ENCODE data around the gene LCE6A.

The LCE6A gene

DNA sequence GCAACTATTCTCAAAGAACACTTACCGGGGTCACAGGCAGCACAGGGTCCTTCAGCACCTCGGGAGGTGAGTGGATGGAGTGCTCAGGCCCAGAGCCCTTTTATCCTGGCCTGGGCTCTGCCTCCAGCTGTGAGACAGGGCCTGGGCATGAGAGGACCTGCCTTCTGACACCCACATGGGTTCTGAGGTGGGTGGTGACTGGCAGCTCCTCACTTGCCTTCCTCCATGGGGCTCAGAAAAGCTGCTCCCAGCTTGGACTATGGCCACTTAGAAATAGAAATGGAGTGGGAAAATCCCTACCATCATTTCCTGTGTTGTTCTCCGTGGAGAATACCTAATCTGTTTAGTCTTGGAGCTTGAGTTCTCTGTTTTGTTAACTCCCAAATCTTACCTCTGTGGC lies 36.1 kb upstream of the LCE6A start, which contains the start of gene LCE1C:
Gene LCE1C, minus strand, starts transcription at position 76 of the 400 bp plus-strand sequence. CDS start 1,173 bp downstream, outside the sequence.
- H3K9ac ChIP-seq = no peak within 1 kb of the TSS
- no peak for TF ChIP-seq CTCF (conservative IDR thresholded peaks at IDR 0.05; ENCODE audit: low read depth, low read length)
- H3K27ac ChIP-seq = no peak within 1 kb of the TSS
- no peaks in the 10 kb centered on the region for H4K20me1 ChIP-seq (ENCODE audit: insufficient read depth)
- no peaks in the 10 kb centered on the region for H3K27me3 ChIP-seq (ENCODE audit: insufficient read depth, low read depth)
- H3K4me3 ChIP-seq (IDR thresholded peaks at IDR 0.05; ENCODE audit: insufficient read depth, low read depth, low read length) = no peak within 1 kb of the TSS
- H3K4me2 ChIP-seq = no peak within 1 kb of the TSS
- no peaks in the 10 kb centered on the region for H3K79me2 ChIP-seq (ENCODE audit: insufficient read depth, low read depth)
- no peaks in the 10 kb centered on the region for H3K4me1 ChIP-seq (ENCODE audit: low read depth, poor library complexity, severe bottlenecking)
- H2AFZ ChIP-seq (ENCODE audit: low read depth) = no peak within 1 kb of the TSS
- no peaks in the 10 kb centered on the region for H3K36me3 ChIP-seq (ENCODE audit: insufficient read depth)

DNA sequence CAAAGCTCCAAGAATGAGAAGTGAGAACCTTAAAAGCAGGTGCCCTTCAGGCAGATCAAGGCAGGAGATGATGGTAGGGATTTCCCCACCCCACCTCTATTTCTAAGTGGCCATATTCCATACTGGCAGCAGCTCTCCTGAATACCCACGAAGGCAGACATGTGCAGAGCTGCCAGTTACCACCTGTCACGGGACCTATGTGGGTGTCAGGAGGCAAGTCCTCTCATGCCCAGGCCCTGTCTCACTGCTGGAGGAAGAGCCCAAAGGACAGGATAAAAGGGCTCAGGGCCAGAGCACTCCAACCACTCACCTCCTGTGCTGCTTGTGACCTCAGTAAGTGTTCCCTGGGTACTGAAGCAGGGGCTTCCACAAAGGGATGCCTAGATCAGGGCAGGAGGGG lies 31.6 kb upstream of the LCE6A start:
- Histone ChIP-seq H3K4me1 (ENCODE audit: low read depth, poor library complexity, severe bottlenecking) (no peaks in the 10 kb centered on the region), H3K36me3 (ENCODE audit: insufficient read depth) (no peaks in the 10 kb centered on the region), H3K4me2 (no peak overlapping the region), H2AFZ (ENCODE audit: low read depth) (no peak overlapping the region), H3K27me3 (ENCODE audit: insufficient read depth, low read depth) (no peaks in the 10 kb centered on the region), H3K27ac (no peak overlapping the region), H4K20me1 (ENCODE audit: insufficient read depth) (no peaks in the 10 kb centered on the region), H3K9ac (no peak overlapping the region), H3K4me3 (IDR thresholded peaks at IDR 0.05; ENCODE audit: insufficient read depth, low read depth, low read length) (no peak overlapping the region), H3K79me2 (ENCODE audit: insufficient read depth, low read depth) (no peaks in the 10 kb centered on the region)
- TF ChIP-seq CTCF (conservative IDR thresholded peaks at IDR 0.05; ENCODE audit: low read depth, low read length) = no peak

GRCh38 chr1:152811671-152812070 lies 31.0 kb upstream of the LCE6A start, which contains the start of gene LCE1B:
Gene LCE1B, plus strand, starts transcription at chr1:152811971. Its CDS starts 476 bp downstream, at chr1:152812447.
- H4K20me1 ChIP-seq (ENCODE audit: insufficient read depth) = no peaks in the 10 kb centered on the region
- H3K36me3 ChIP-seq (ENCODE audit: insufficient read depth) = no peaks in the 10 kb centered on the region
- H3K4me1 ChIP-seq (ENCODE audit: low read depth, poor library complexity, severe bottlenecking) = no peaks in the 10 kb centered on the region
- H3K9ac ChIP-seq = no peak within 1 kb of the TSS
- H3K79me2 ChIP-seq (ENCODE audit: insufficient read depth, low read depth) = no peaks in the 10 kb centered on the region
- no peak for TF ChIP-seq CTCF (conservative IDR thresholded peaks at IDR 0.05; ENCODE audit: low read depth, low read length)
- no peak within 1 kb of the TSS for H3K4me2 ChIP-seq
- no peaks in the 10 kb centered on the region for H3K27me3 ChIP-seq (ENCODE audit: insufficient read depth, low read depth)
- no peak within 1 kb of the TSS for H3K4me3 ChIP-seq (IDR thresholded peaks at IDR 0.05; ENCODE audit: insufficient read depth, low read depth, low read length)
- no peak within 1 kb of the TSS for H3K27ac ChIP-seq
- no peak within 1 kb of the TSS for H2AFZ ChIP-seq (ENCODE audit: low read depth)

- Histone ChIP-seq H3K4me1 (ENCODE audit: low read depth, poor library complexity, severe bottlenecking) (no peaks in the 10 kb centered on the region), H3K36me3 (ENCODE audit: insufficient read depth) (no peaks in the 10 kb centered on the region), H3K9ac (no peak overlapping the region), H3K79me2 (ENCODE audit: insufficient read depth, low read depth) (no peaks in the 10 kb centered on the region), H3K4me2 (no peak overlapping the region), H4K20me1 (ENCODE audit: insufficient read depth) (no peaks in the 10 kb centered on the region), H3K27me3 (ENCODE audit: insufficient read depth, low read depth) (no peaks in the 10 kb centered on the region), H3K27ac (no peak overlapping the region), H2AFZ (ENCODE audit: low read depth) (no peak overlapping the region), H3K4me3 (IDR thresholded peaks at IDR 0.05; ENCODE audit: insufficient read depth, low read depth, low read length) (no peak overlapping the region)
- no peak for TF ChIP-seq CTCF (conservative IDR thresholded peaks at IDR 0.05; ENCODE audit: low read depth, low read length)
These were observed 25.3 kb upstream of the LCE6A start for GRCh38 chr1:152817309-152817708.
